Hematopoietic multipotent progenitor cell treated with erythropoietin and hydrocortisone succinate and interleukin-3 and kit ligand, for 6 days (in vitro differentiated cells): ENCODE measurements around the gene CYB5D1.

ENCODE experiments used
- DNase-seq: peaks from one replicate; pipeline ENCODE4 v3.0.0-alpha.2; 2015

Gene CYB5D1

GRCh38 chr17:7834542-7834956 lies 23.3 kb upstream of the CYB5D1 start:
- no peak for DNase-seq

- DNase-seq, result peak; percentile 97
Measured at GRCh38 chr17:7834957-7835813, 22.6 kb upstream of the CYB5D1 start.

GRCh38 chr17:7835814-7836595 lies 21.8 kb upstream of the CYB5D1 start:
- DNase-seq, result no peak

- peak; percentile 98 for DNase-seq
Measured at GRCh38 chr17:7836596-7837407, 21.0 kb upstream of the CYB5D1 start.

- DNase-seq, result peak; percentile 59
Measured at GRCh38 chr17:7837408-7838088, 20.3 kb upstream of the CYB5D1 start.

- DNase-seq, result peak; percentile 88
Measured at GRCh38 chr17:7838090-7839075, 19.4 kb upstream of the CYB5D1 start.

- peak; percentile 64 for DNase-seq
Measured at GRCh38 chr17:7839190-7839875, 18.5 kb upstream of the CYB5D1 start.

- DNase-seq, result peak; percentile 88
Measured at GRCh38 chr17:7839876-7840261, 17.9 kb upstream of the CYB5D1 start.

GRCh38 chr17:7840441-7840840 lies 17.4 kb upstream of the CYB5D1 start:
- no peak for DNase-seq

- DNase-seq, result no peak
Measured at GRCh38 chr17:7840875-7841274, 16.9 kb upstream of the CYB5D1 start.

- peak; percentile 84 for DNase-seq
Measured at GRCh38 chr17:7841396-7841914, 16.3 kb upstream of the CYB5D1 start.

GRCh38 chr17:7841915-7842379 lies 15.9 kb upstream of the CYB5D1 start:
- peak; percentile 92 for DNase-seq

GRCh38 chr17:7842380-7843256 lies 15.2 kb upstream of the CYB5D1 start:
- DNase-seq, result peak; percentile 64

- no peak for DNase-seq
Measured at GRCh38 chr17:7843257-7843535, 14.6 kb upstream of the CYB5D1 start.

- peak; percentile 87 for DNase-seq
Measured at GRCh38 chr17:7843536-7844291, 14.1 kb upstream of the CYB5D1 start.

- DNase-seq, result peak; percentile 97
Measured at GRCh38 chr17:7844292-7845154, 13.3 kb upstream of the CYB5D1 start.

GRCh38 chr17:7845359-7846062 lies 12.3 kb upstream of the CYB5D1 start:
- no peak for DNase-seq
